ENCODE data around the gene RIN3. TPM values are rescaled to one million over a fixed set of nuclear protein-coding genes. Genes with fewer than 3 reads are reported as not detected.

Gene RIN3
- total and polyA plus RNA-seq, 10 of the 15 experiments (the other 5 are each of a cell fraction or from before 2014, with no cell fraction given) = 0.91 to 23.3 (median 6.3) TPM

GRCh38 chr14:92624764-92625163, 111.2 kb downstream of the RIN3 start:
- FAIRE-seq (no peak), ATAC-seq (no peak), DNase-seq (ENCODE audit: low read depth, low spot score) (no peak)
- CTCF ChIA-PET = interaction anchor here (0.7 kb wide), 1 partner anchor 9 kb away, joined by 3 read pairs; no protein-coding TSS in a partner anchor
- RAD21 ChIA-PET (ENCODE audit: unreplicated experiment) = no interaction called here
- 93% methylated on average over 10 of the region's 10 CpGs for WGBS (ENCODE audit: insufficient coverage, insufficient replicate concordance, low lambda C conversion rate, missing lambda C conversion rate)
- Histone ChIP-seq H3K27ac (ENCODE audit: control insufficient read depth, insufficient read depth) (no peak overlapping the region), H2AFZ (ENCODE audit: control insufficient read depth, low read depth, low read length) (no peak overlapping the region), H3K4me1 (ENCODE audit: control insufficient read depth, insufficient read depth, low read length) (no peaks in the 10 kb centered on the region), H3K27me3 (replicated peaks in 1 of 2; ENCODE audit: control insufficient read depth in 2 of 2, insufficient read depth in 2 of 2, low read length in 1 of 2) (no peaks in the 10 kb centered on the region), H3K9me3 (replicated peaks; ENCODE audit: control insufficient read depth, insufficient read depth, low read length) (peaks cover 19% of the 10 kb centered on the region; the same call in 2 of the 3 replicates), H3K36me3 (ENCODE audit: control insufficient read depth in 2 of 2, insufficient read depth in 2 of 2, low read length in 1 of 2) (no peaks in the 10 kb centered on the region; a peak in 1 of 4 replicates), H3K4me2 (ENCODE audit: control insufficient read depth, insufficient read depth) (no peak overlapping the region), H3K4me3 (no peak overlapping the region), H4K20me1 (ENCODE audit: control insufficient read depth, insufficient read depth) (no peaks in the 10 kb centered on the region), H3K9ac (ENCODE audit: control insufficient read depth, insufficient read depth, low read length) (no peak overlapping the region), H3K79me2 (ENCODE audit: control insufficient read depth, insufficient read depth, low read length) (no peaks in the 10 kb centered on the region)
- in situ Hi-C loops (cut with MboI) (no loop called here), intact Hi-C loops (cut with micrococcal nuclease; ENCODE audit: unreplicated experiment) (no loop called here)
- BruUV-seq (replicated peaks) = no TSS peak
- TF ChIP-seq RB1 (IDR thresholded peaks at IDR 0.05; ENCODE audit: borderline replicate concordance) = no peak
- TF ChIP-seq RUNX3 (IDR thresholded peaks at IDR 0.05; ENCODE audit: low read length) = no peak
- no peak for TF ChIP-seq RCOR1 (conservative IDR thresholded peaks at IDR 0.05; ENCODE audit: low read depth, low read length)
- no peak for TF ChIP-seq JUND (IDR thresholded peaks at IDR 0.05; ENCODE audit: low read depth, low read length)
- no peak for TF ChIP-seq ZNF687 (IDR thresholded peaks at IDR 0.05)
- TF ChIP-seq SIN3A (IDR thresholded peaks at IDR 0.05; ENCODE audit: low read depth, low read length) = no peak
- TF ChIP-seq ZZZ3 (IDR thresholded peaks at IDR 0.05; ENCODE audit: control insufficient read depth, insufficient read length, low read depth) = no peak
- no peak for TF ChIP-seq POLR2AphosphoS2 (IDR thresholded peaks at IDR 0.05; ENCODE audit: low read depth, low read length)
- SMC1A ChIA-PET (ENCODE audit: uncharacterized antibody, unreplicated experiment) = interaction anchor here (1.7 kb wide), 1 partner anchor 11 kb away, joined by 5 read pairs; no protein-coding TSS in a partner anchor
- POLR2A ChIA-PET = no interaction called here
